Transverse colon (tissue), 4 donors: ENCODE data around the gene FLYWCH1. TPM values are rescaled to one million over a fixed set of nuclear protein-coding genes. Genes with fewer than 3 reads are reported as not detected.

ENCODE experiments used
- DNase-seq: peaks from one replicate; pipeline ENCODE4 v3.0.0-alpha.2; 2019
- H3K27ac ChIP-seq, 4 donors: fragments of 200-600 bp; sonication (generic); 2 replicates each; pipeline ENCODE4 v1.5.1; 2016 to 2018; ENCODE audit warnings: inconsistent platforms in 4 of 4
- H3K27me3 ChIP-seq: fragments of 200-600 bp; sonication (generic); 2 replicates; pipeline ENCODE4 v1.5.1; 2017; ENCODE audit warnings: inconsistent platforms
- H3K36me3 ChIP-seq, 4 donors: fragments of 200-600 bp; sonication (generic); 2 replicates each; pipeline ENCODE4 v1.5.1; 2017 to 2019; ENCODE audit warnings: inconsistent platforms in 4 of 4
- H3K4me1 ChIP-seq, 4 donors: fragments of 200-600 bp; sonication (generic); 2 replicates each; pipeline ENCODE4 v1.5.1; 2017 to 2020; ENCODE audit warnings: inconsistent platforms in 4 of 4
- H3K4me3 ChIP-seq, 4 donors: fragments of 200-600 bp; sonication (generic); 1 replicate in 1 of 4; 2 replicates in 3 of 4; pipeline versions ENCODE4 v1.5.1 to v1.6.1; 2017 to 2019; ENCODE audit warnings: inconsistent platforms in 4 of 4
- H3K9me3 ChIP-seq, 2 donors: fragments of 200-600 bp; sonication (generic); 2 replicates each; pipeline ENCODE4 v1.5.1; 2017 to 2019; ENCODE audit warnings: inconsistent platforms in 2 of 2
- CTCF ChIP-seq, 5 experiments: fragments of 200-600 bp in 3 of 5; fragments of 450-650 bp in 2 of 5; sonication (generic) in 3 of 5; IDR thresholded peaks; 1 replicate in 2 of 5; 2 replicates in 3 of 5; pipeline ENCODE4 v1.5.1; 2016 to 2017; ENCODE audit warnings: antibody characterized with exemption in 5 of 5, inconsistent platforms in 3 of 5, mild to moderate bottlenecking in 2 of 5, moderate library complexity in 1 of 5
- EP300 ChIP-seq: sonication (generic); formaldehyde crosslinking; IDR thresholded peaks from one replicate; pipeline ENCODE4 v1.6.1; 2017; ENCODE audit warnings: antibody characterized with exemption, low read depth
- POLR2A ChIP-seq: fragments of 450-650 bp; IDR thresholded peaks from one replicate; pipeline ENCODE4 v1.6.1; 2016; ENCODE audit warnings: antibody characterized with exemption, mild to moderate bottlenecking, moderate library complexity
- POLR2AphosphoS5 ChIP-seq, 3 donors: sonication (generic); formaldehyde crosslinking; IDR thresholded peaks; one replicate each; pipeline ENCODE4 v1.6.1; 2016; ENCODE audit warnings: antibody characterized with exemption in 3 of 3
- WGBS, 2 donors: methylation state at CpG; one replicate each; pipeline ENCODE4 v1.1.5; 2018; ENCODE audit warnings: low coverage in 1 of 2; 5-methylcytosine and 5-hydroxymethylcytosine counted together
- in situ Hi-C, 4 donors: fragments of 200-750 bp; cut with MboI; loops; one replicate each; pipeline versions ENCODE4 v1.15.0 to v1.15.1; 2017; ENCODE audit warnings: low sequenced_read_pairs in 3 of 4, low pct_ligation_motif_present in 1 of 4, low pct_unique_long_range_greater_than_20kb in 1 of 4
- intact Hi-C: fragments of 100-400 bp; cut with DNase I; formaldehyde crosslinking; loops from one replicate; pipeline ENCODE4 v1.15.1; 2023; ENCODE audit warnings: low total_unique reads
- small RNA-seq, 4 donors: library from RNA; depleted of rRNA; stranded (forward); fragments of <200 nt; gene quantifications; one replicate each; pipeline ENCODE3, GENCODE V24; 2016
- total RNA-seq, 4 donors: library from RNA; depleted of rRNA; stranded (reverse); fragments of >200 nt; gene quantifications; one replicate each; pipeline ENCODE4 v1.1.0, GENCODE V29; 2016

Gene FLYWCH1
- total RNA-seq, 4 donors from 2014 or later: 29.1 to 59.1 (median 34.6) TPM

- no peak overlapping the region for H3K4me3 ChIP-seq
- in situ Hi-C loops: no loop called here
- H3K27me3 ChIP-seq: peaks cover 5% of the 10 kb centered on the region
- H3K36me3 ChIP-seq: no peaks in the 10 kb centered on the region
- no peaks in the 10 kb centered on the region for H3K9me3 ChIP-seq
- no peak for DNase-seq
- H3K4me1 ChIP-seq: peaks cover 0 to 8% (median 3%) of the 10 kb centered on the region in 4 donors
- H3K27ac ChIP-seq: no peak overlapping the region
- WGBS, 2 donors: 88% methylated on average over 14 of the region's 14 CpGs; no CpG with 5 or more reads in 1 of the 2 donors
- TF ChIP-seq POLR2AphosphoS5 (IDR thresholded peaks at IDR 0.05): no peak
- TF ChIP-seq POLR2A: no peak
- TF ChIP-seq CTCF (IDR thresholded peaks at IDR 0.05): no peak
- no peak for TF ChIP-seq EP300
- intact Hi-C loops: no loop called here
Observed at GRCh38 chr16:2992383-2993081, 80.8 kb downstream of the FLYWCH1 start.

GRCh38 chr16:2996298-2996697, 84.6 kb downstream of the FLYWCH1 start:
- in situ Hi-C loops (no loop called here), intact Hi-C loops (no loop called here)
- Histone ChIP-seq H3K4me3 (no peak overlapping the region), H3K4me1 (peaks cover 0 to under 1% (median under 1%) of the 10 kb centered on the region in 4 donors), H3K9me3 (no peaks in the 10 kb centered on the region), H3K36me3 (no peaks in the 10 kb centered on the region), H3K27me3 (peaks cover 4% of the 10 kb centered on the region), H3K27ac (no peak overlapping the region)
- TF ChIP-seq CTCF (IDR thresholded peaks at IDR 0.05) (no peak), POLR2AphosphoS5 (IDR thresholded peaks at IDR 0.05) (no peak), EP300 (no peak), POLR2A (no peak)
- no peak for DNase-seq
- 79 to 84% methylated on average over 7 to 10 of the region's 13 CpGs for WGBS, 2 donors

GRCh38 chr16:2999929-3000328, 88.2 kb downstream of the FLYWCH1 start:
- Histone ChIP-seq H3K27ac (no peak overlapping the region), H3K9me3 (no peaks in the 10 kb centered on the region), H3K36me3 (no peaks in the 10 kb centered on the region), H3K27me3 (peaks cover 6% of the 10 kb centered on the region), H3K4me3 (no peak overlapping the region), H3K4me1 (peaks cover 0 to 7% (median 3%) of the 10 kb centered on the region in 4 donors)
- TF ChIP-seq POLR2AphosphoS5 (IDR thresholded peaks at IDR 0.05) (no peak), POLR2A (no peak), CTCF (IDR thresholded peaks at IDR 0.05) (no peak)
- intact Hi-C loops (no loop called here), in situ Hi-C loops (no loop called here)
- no peak for DNase-seq
- 87% methylated on average over 6 of the region's 6 CpGs; no CpG with 5 or more reads in 1 of the 2 donors for whole genome bisulfite sequencing, 2 donors

- H3K36me3 ChIP-seq: no peaks in the 10 kb centered on the region
- TF ChIP-seq CTCF (IDR thresholded peaks at IDR 0.05) (no peak), POLR2AphosphoS5 (IDR thresholded peaks at IDR 0.05) (no peak), POLR2A (no peak), EP300 (no peak)
- H3K4me1 ChIP-seq: peaks cover 0 to 8% (median 4%) of the 10 kb centered on the region in 4 donors
- 83% methylated on average over 4 of the region's 4 CpGs; no CpG with 5 or more reads in 1 of the 2 donors for WGBS, 2 donors
- DNase-seq: no peak
- no peak overlapping the region for H3K27ac ChIP-seq
- intact Hi-C loops: no loop called here
- H3K4me3 ChIP-seq: no peak overlapping the region
- peaks cover 9% of the 10 kb centered on the region for H3K27me3 ChIP-seq
- in situ Hi-C loops: no loop called here
- H3K9me3 ChIP-seq: no peaks in the 10 kb centered on the region
Observed at GRCh38 chr16:3000540-3000939, 88.8 kb downstream of the FLYWCH1 start.

Small RNA genes lying within 50 kb of the gene (small RNA-seq; reads per million reads assigned to genes)
- 0 to 0.28 (median 0) reads per million in 4 donors for gene LINC00514

Other genes with a start within 250 kb of the FLYWCH1 start
- gene KCTD5, start 229.4 kb upstream of the FLYWCH1 start, total RNA-seq: 100 to 1,000 TPM in 1 of 4 donors, 10 to 100 TPM in 3; 44.2 to 107 (median 60.3) TPM
- gene PRSS27, start 191.7 kb upstream of the FLYWCH1 start, total RNA-seq: 1 to 10 TPM in 1 of 4 donors, not detected in 3; 1.3 TPM
- 1,000 to 10,000 TPM in 2 of 4 donors, 100 to 1,000 TPM in 2; 545 to 3,500 (median 1,361) TPM for gene SRRM2, start 159.3 kb upstream of the FLYWCH1 start, total RNA-seq
- 100 to 1,000 TPM; 133 to 433 (median 288) TPM for gene ELOB, start 134.7 kb upstream of the FLYWCH1 start, total RNA-seq
- not detected for gene PRSS33, start 124.4 kb upstream of the FLYWCH1 start, total RNA-seq
- not detected for gene PRSS41, start 113.5 kb upstream of the FLYWCH1 start, total RNA-seq
- gene PRSS21, start 94.7 kb upstream of the FLYWCH1 start, total RNA-seq: 1 to 10 TPM in 2 of 4 donors, not detected in 2; 1.6 to 1.9 TPM
- gene ZG16B, start 81.6 kb upstream of the FLYWCH1 start, total RNA-seq: 10 to 100 TPM in 2 of 4 donors, 1 to 10 TPM in 1, not detected in 1; 5.2 to 28.3 (median 15.9) TPM
- gene PRSS22, start 53.8 kb upstream of the FLYWCH1 start, total RNA-seq: 10 to 100 TPM in 1 of 4 donors, 1 to 10 TPM in 1, not detected in 2; 2.5 to 11.2 TPM
- 10 to 100 TPM; 35.0 to 74.4 (median 50.9) TPM for gene FLYWCH2, start 28.7 kb upstream of the FLYWCH1 start, total RNA-seq
- gene KREMEN2, start 52.3 kb downstream of the FLYWCH1 start, total RNA-seq: 1 to 10 TPM in 2 of 4 donors, under 1 TPM in 1, not detected in 1; 0.79 to 3.2 (median 1.1) TPM
- 1 to 10 TPM in 3 of 4 donors, not detected in 1; 3.0 to 5.9 (median 4.4) TPM for gene PAQR4, start 57.4 kb downstream of the FLYWCH1 start, total RNA-seq
- gene PKMYT1, start 68.5 kb downstream of the FLYWCH1 start, total RNA-seq: 1 to 10 TPM in 2 of 4 donors, under 1 TPM in 1, not detected in 1; 0.55 to 3.6 (median 3.0) TPM
- 1 to 10 TPM in 1 of 4 donors, under 1 TPM in 1, not detected in 2; 0.55 to 1.1 TPM for gene CLDN9, start 101.0 kb downstream of the FLYWCH1 start, total RNA-seq
- gene CLDN6, start 106.3 kb downstream of the FLYWCH1 start, total RNA-seq: not detected
- gene TNFRSF12A, start 108.4 kb downstream of the FLYWCH1 start, total RNA-seq: 10 to 100 TPM; 13.3 to 50.5 (median 19.9) TPM
- gene HCFC1R1, start 112.0 kb downstream of the FLYWCH1 start, total RNA-seq: 10 to 100 TPM in 2 of 4 donors, 1 to 10 TPM in 2; 4.4 to 35.4 (median 17.5) TPM
- gene THOC6, start 112.1 kb downstream of the FLYWCH1 start, total RNA-seq: 10 to 100 TPM; 10.1 to 42.8 (median 17.6) TPM
- 100 to 1,000 TPM; 123 to 357 (median 167) TPM for gene BICDL2, start 125.0 kb downstream of the FLYWCH1 start, total RNA-seq
- 1 to 10 TPM in 3 of 4 donors, not detected in 1; 1.6 to 9.4 (median 1.8) TPM for gene MMP25, start 134.6 kb downstream of the FLYWCH1 start, total RNA-seq
- 100 to 1,000 TPM in 3 of 4 donors, 10 to 100 TPM in 1; 21.9 to 720 (median 492) TPM for gene IL32, start 153.7 kb downstream of the FLYWCH1 start, total RNA-seq
- gene ZSCAN10, start 187.4 kb downstream of the FLYWCH1 start, total RNA-seq: not detected
- gene ZNF205, start 200.7 kb downstream of the FLYWCH1 start, total RNA-seq: 10 to 100 TPM in 3 of 4 donors, 1 to 10 TPM in 1; 5.2 to 16.3 (median 15.5) TPM
- gene ZNF213, start 223.1 kb downstream of the FLYWCH1 start, total RNA-seq: 10 to 100 TPM; 12.1 to 64.3 (median 16.1) TPM